Right renal pelvis (tissue), 4 donors: Measurements from ENCODE around the gene RBM14. TPM values are rescaled to one million over a fixed set of nuclear protein-coding genes. Genes with fewer than 3 reads are reported as not detected.

Source experiments
- DNase-seq, 4 donors: peaks; one replicate each; pipeline ENCODE4 v3.0.0-alpha.2; 2013; ENCODE audit warnings: low read depth in 4 of 4, low spot score in 3 of 4, missing footprints in 1 of 4
- polyA plus RNA-seq, 4 donors: library from polyadenylated mRNA; unstranded; fragments of 120-200 nt; gene quantifications; one replicate each; pipeline ENCODE4 v1.2.1, GENCODE V29; 2013; ENCODE audit not compliant: insufficient read length in 4 of 4

RBM14 gene
- polyA plus RNA-seq, 4 donors: 59.4 to 70.6 (median 63.8) TPM

DNA sequence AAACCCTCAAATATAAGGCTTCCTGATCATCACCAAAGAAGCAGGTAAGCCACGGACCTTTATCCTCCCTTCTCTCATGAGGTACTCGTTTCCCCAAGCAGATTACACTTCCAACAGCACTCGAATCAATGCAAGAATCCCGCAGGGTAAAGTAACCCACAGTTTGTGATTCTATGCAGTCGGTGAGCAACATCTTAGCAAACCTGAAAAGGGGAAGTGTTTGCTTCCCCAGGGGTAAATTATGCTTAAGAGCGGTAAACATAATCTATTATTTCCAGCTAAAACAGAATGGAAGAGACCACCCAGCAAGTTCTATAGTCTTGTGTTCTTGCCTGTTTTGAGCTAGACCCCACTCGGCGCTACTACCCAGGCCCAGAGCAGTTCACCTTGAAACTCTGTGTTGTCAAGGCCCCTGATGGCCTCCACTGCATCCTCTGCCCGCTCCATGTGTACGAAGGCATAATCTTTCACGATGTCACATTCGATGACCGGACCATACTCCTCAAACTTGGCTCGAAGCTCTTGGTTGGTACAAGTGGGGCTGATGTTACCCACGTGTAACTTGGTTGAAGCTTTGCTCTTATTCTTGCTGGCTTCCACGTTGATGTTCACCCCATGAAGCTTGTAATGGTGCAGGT, 60.0 kb downstream of the RBM14 start:
- DNase-seq: no peak

Other genes starting within 250 kb of the RBM14 start
- 10 to 100 TPM; 18.5 to 23.1 (median 20.8) TPM for gene SLC29A2, start 244.9 kb upstream of the RBM14 start, polyA plus RNA-seq
- gene NPAS4, start 195.6 kb upstream of the RBM14 start, polyA plus RNA-seq: under 1 TPM; 0.12 to 0.30 (median 0.26) TPM
- 10 to 100 TPM; 72.4 to 80.1 (median 78.3) TPM for gene MRPL11, start 177.8 kb upstream of the RBM14 start, polyA plus RNA-seq
- gene PELI3, start 149.7 kb upstream of the RBM14 start, polyA plus RNA-seq: 1 to 10 TPM; 4.5 to 7.0 (median 5.2) TPM
- 10 to 100 TPM; 19.7 to 26.0 (median 22.5) TPM for gene DPP3, start 136.2 kb upstream of the RBM14 start, polyA plus RNA-seq
- gene BBS1, start 106.0 kb upstream of the RBM14 start, polyA plus RNA-seq: 10 to 100 TPM; 68.9 to 76.6 (median 76.0) TPM
- 10 to 100 TPM in 1 of 4 donors, 1 to 10 TPM in 3; 7.8 to 11.9 (median 8.5) TPM for gene ZDHHC24, start 70.6 kb upstream of the RBM14 start, polyA plus RNA-seq
- under 1 TPM; 0.40 to 0.67 (median 0.50) TPM for gene ACTN3, start 69.7 kb upstream of the RBM14 start, polyA plus RNA-seq
- gene CTSF, start 48.0 kb upstream of the RBM14 start, polyA plus RNA-seq: 100 to 1,000 TPM in 3 of 4 donors, 10 to 100 TPM in 1; 94.2 to 115 (median 103) TPM
- gene CCDC87, start 23.6 kb upstream of the RBM14 start, polyA plus RNA-seq: under 1 TPM; 0.30 to 0.37 (median 0.33) TPM
- gene CCS, start 23.4 kb upstream of the RBM14 start, polyA plus RNA-seq: 10 to 100 TPM; 40.6 to 61.2 (median 50.2) TPM
- gene RBM4, start 22.1 kb downstream of the RBM14 start, polyA plus RNA-seq: 100 to 1,000 TPM; 242 to 263 (median 252) TPM
- 10 to 100 TPM; 58.1 to 68.9 (median 67.5) TPM for gene RBM4B, start 61.3 kb downstream of the RBM14 start, polyA plus RNA-seq
- 10 to 100 TPM; 48.0 to 59.4 (median 52.8) TPM for gene SPTBN2, start 112.6 kb downstream of the RBM14 start, polyA plus RNA-seq
- gene RCE1, start 226.8 kb downstream of the RBM14 start, polyA plus RNA-seq: 10 to 100 TPM; 22.0 to 29.7 (median 23.6) TPM
- gene LRFN4, start 240.4 kb downstream of the RBM14 start, polyA plus RNA-seq: 10 to 100 TPM; 12.7 to 28.6 (median 16.7) TPM